SK-N-SH (cell line): ENCODE data around the gene UBE2D2.

ENCODE experiments used
- CTCF ChIP-seq: fragments of 200-600 bp; sonication (generic); IDR thresholded peaks from 2 replicates; pipeline ENCODE4 v1.6.1; 2017; ENCODE audit warnings: antibody characterized with exemption, mild to moderate bottlenecking, moderate library complexity
- FOXJ3 ChIP-seq: sonication (generic); formaldehyde crosslinking; IDR thresholded peaks from 2 replicates; pipeline ENCODE4 v1.5.1; 2020; ENCODE audit warnings: mild to moderate bottlenecking, missing genetic modification reagents
- MEF2A ChIP-seq: IDR thresholded peaks from 2 replicates; pipeline ENCODE4 v1.4.0; 2012; ENCODE audit warnings: low read depth, borderline replicate concordance
- NFIC ChIP-seq: IDR thresholded peaks from 2 replicates; pipeline ENCODE4 v1.4.0; 2012; ENCODE audit warnings: borderline replicate concordance
- POLR2AphosphoS5 ChIP-seq: IDR thresholded peaks from 2 replicates; pipeline ENCODE4 v1.6.1; 2012; ENCODE audit warnings: low read depth, low read length
- RAD21 ChIP-seq: IDR thresholded peaks from 2 replicates; pipeline ENCODE4 v1.6.1; 2012; ENCODE audit warnings: mild to moderate bottlenecking, low read length
- SIN3A ChIP-seq: IDR thresholded peaks from 2 replicates; pipeline ENCODE4 v1.6.1; 2012; ENCODE audit warnings: low read depth, mild to moderate bottlenecking, low read length, moderate library complexity, borderline replicate concordance
- TAF1 ChIP-seq: IDR thresholded peaks from 2 replicates; pipeline ENCODE4 v1.6.1; 2012; ENCODE audit warnings: low read depth, mild to moderate bottlenecking, low read length, moderate library complexity, borderline replicate concordance
- TCF12 ChIP-seq: IDR thresholded peaks from 2 replicates; pipeline ENCODE4 v1.4.0; 2012
- TF ChIP-seq, protein P1 (sequence below): IDR thresholded peaks from 2 replicates; pipeline ENCODE4 v1.4.0; 2012; ENCODE audit warnings: low read depth

- TF ChIP-seq MEF2A (no peak), POLR2AphosphoS5 (no peak), CTCF (no peak), RAD21 (no peak), TCF12 (no peak), FOXJ3 (CRISPR knock-in tag) (no peak), NFIC (no peak), SIN3A (no peak), TAF1 (no peak)
- TF ChIP-seq, protein P1, sequence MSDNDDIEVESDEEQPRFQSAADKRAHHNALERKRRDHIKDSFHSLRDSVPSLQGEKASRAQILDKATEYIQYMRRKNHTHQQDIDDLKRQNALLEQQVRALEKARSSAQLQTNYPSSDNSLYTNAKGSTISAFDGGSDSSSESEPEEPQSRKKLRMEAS: no peak
These were observed 69.7 kb downstream of the UBE2D2 start for GRCh38 chr5:139630855-139631254.
